MCF 10A (cell line): ENCODE measurements around the gene LRMDA. TPM values are rescaled to one million over a fixed set of nuclear protein-coding genes. Genes with fewer than 3 reads are reported as not detected.

Experiments used
- BruUV-seq: library from RNA; stranded (reverse); fragments of 400-500 nt; replicated peaks from 2 replicates; lab custom pipeline; 2021; lab: Mats Ljungman, UMichigan
- CTCF ChIA-PET: fragments of 300-600 bp; sonication (Branson Sonifier 250); formaldehyde crosslinking; extraction: SDS; loops from one replicate; lab custom pipeline; 2021; ENCODE audit warnings: antibody characterized with exemption, inconsistent platforms; lab: Yijun Ruan, JAX
- POLR2A ChIA-PET: fragments of 300-600, 350-650 bp; sonication (Branson Sonifier 250); formaldehyde crosslinking; extraction: SDS; loops from one replicate; lab custom pipeline; 2020; ENCODE audit warnings: antibody characterized with exemption, inconsistent platforms; lab: Yijun Ruan, JAX
- DNase-seq: peaks from one replicate; pipeline ENCODE4 v3.0.0-alpha.2; 2018; ENCODE audit not compliant: unreplicated experiment
- H3K27ac Mint-ChIP-seq: one replicate; pipeline ENCODE4 v1.8.0; 2022; ENCODE audit warnings: mild to moderate bottlenecking, low read depth, mixed read lengths; ENCODE audit not compliant: unreplicated experiment
- H3K27me3 Mint-ChIP-seq: one replicate; pipeline ENCODE4 v1.8.0; 2022; ENCODE audit warnings: mixed read lengths; ENCODE audit not compliant: insufficient read depth, unreplicated experiment
- H3K36me3 Mint-ChIP-seq: one replicate; pipeline ENCODE4 v1.8.0; 2022; ENCODE audit warnings: mild to moderate bottlenecking, moderate library complexity, mixed read lengths; ENCODE audit not compliant: insufficient read depth, unreplicated experiment
- H3K4me1 Mint-ChIP-seq: one replicate; pipeline ENCODE4 v1.8.0; 2022; ENCODE audit warnings: mixed read lengths; ENCODE audit not compliant: insufficient read depth, unreplicated experiment
- H3K4me3 Mint-ChIP-seq: one replicate; pipeline ENCODE4 v1.8.0; 2022; ENCODE audit warnings: mild to moderate bottlenecking, moderate library complexity, mixed read lengths; ENCODE audit not compliant: unreplicated experiment
- H3K9me3 Mint-ChIP-seq: one replicate; pipeline ENCODE4 v1.8.0; 2022; ENCODE audit warnings: mixed read lengths; ENCODE audit not compliant: unreplicated experiment
- CTCF ChIP-seq: fragments of 200-600 bp; IDR thresholded peaks from one replicate; pipeline ENCODE4 v1.8.0; 2022; ENCODE audit warnings: antibody characterized with exemption, mild to moderate bottlenecking; ENCODE audit not compliant: unreplicated experiment
- intact Hi-C: fragments of 100-400 bp; cut with micrococcal nuclease; formaldehyde crosslinking; loops from 2 replicates; pipeline ENCODE4 v1.14.1; 2022
- total RNA-seq: library from RNA; stranded (reverse); gene quantifications from 2 replicates; pipeline ENCODE4 v1.2.3, GENCODE V29; 2022

The LRMDA gene
- total RNA-seq, 1 experiment from 2014 or later = not detected

GRCh38 chr10:76031099-76031498 is 599.7 kb downstream of the LRMDA start:
- DNase-seq = no peak
- no peaks in the 10 kb centered on the region for H3K36me3 Mint-ChIP-seq
- no peaks in the 10 kb centered on the region for H3K9me3 Mint-ChIP-seq
- intact Hi-C loops = no loop called here
- H3K4me3 Mint-ChIP-seq = no peak overlapping the region
- no peak for TF ChIP-seq CTCF
- peaks cover under 1% of the 10 kb centered on the region for H3K4me1 Mint-ChIP-seq
- ChIA-PET POLR2A (no interaction called here), CTCF (interaction anchor here (0.8 to 1.2 kb wide), 2 partner anchors 221 to 630 kb away, joined by 3 to 4 read pairs; partner anchors contain the start of gene ZNF503)
- BruUV-seq = no TSS peak
- H3K27me3 Mint-ChIP-seq = no peaks in the 10 kb centered on the region
- no peak overlapping the region for H3K27ac Mint-ChIP-seq

DNA sequence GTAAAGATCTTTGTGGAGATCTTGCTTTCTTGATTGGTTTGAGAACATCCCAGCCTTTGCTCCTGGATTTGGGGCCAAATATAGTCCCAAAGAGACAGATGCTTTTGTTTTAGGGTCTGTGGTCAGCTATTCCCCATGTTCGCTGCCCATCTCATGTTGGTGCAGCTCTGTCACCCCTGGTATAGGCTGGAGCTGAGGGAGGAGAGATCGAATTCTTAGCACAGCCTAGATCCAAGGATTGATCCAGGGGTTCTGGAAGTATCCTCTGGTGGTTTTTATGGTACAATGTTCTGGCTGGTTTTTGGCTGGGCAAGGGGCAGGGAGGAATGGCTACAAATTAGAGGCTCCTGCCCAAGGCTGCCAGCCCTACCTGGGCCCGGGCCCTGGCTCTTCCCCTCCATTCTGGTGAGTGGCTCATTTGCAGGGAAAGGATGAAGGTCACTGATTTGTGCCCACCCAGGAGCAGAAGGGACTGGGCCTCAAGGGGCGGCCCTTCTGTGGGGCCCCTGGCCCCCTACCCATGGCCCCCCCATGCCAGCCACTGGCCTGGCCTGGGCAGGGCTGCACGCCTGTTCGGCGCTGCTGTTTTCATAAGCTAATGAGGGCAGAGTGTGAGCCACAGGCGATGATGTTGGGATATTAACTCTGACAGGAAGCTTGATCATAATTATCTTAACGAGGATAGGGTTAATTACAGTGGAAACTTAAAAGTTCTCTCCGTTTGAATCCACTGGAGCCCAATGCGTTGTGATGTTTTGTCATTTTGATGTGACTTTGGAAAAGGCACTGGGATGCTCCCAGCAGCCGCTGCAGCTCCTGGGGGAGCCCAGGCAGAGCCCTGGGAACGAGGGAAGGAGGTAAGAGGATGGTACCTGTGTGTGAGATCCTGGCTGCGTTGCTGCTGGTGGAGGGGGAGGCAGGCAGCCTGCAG is 600.6 kb downstream of the LRMDA start:
- no TSS peak for BruUV-seq
- H3K9me3 Mint-ChIP-seq = no peaks in the 10 kb centered on the region
- no peak for TF ChIP-seq CTCF
- no peaks in the 10 kb centered on the region for H3K36me3 Mint-ChIP-seq
- no peak overlapping the region for H3K27ac Mint-ChIP-seq
- H3K4me3 Mint-ChIP-seq = no peak overlapping the region
- ChIA-PET CTCF (interaction anchor here (1.2 kb wide), 1 partner anchor 631 kb away, joined by 4 read pairs; the partner anchor contains the start of gene ZNF503), POLR2A (no interaction called here)
- no peaks in the 10 kb centered on the region for H3K27me3 Mint-ChIP-seq
- peaks cover 6% of the 10 kb centered on the region for H3K4me1 Mint-ChIP-seq
- intact Hi-C loops = no loop called here
- DNase-seq = no peak

GRCh38 chr10:76032700-76033039 is 601.2 kb downstream of the LRMDA start:
- TF ChIP-seq CTCF = no peak
- no peaks in the 10 kb centered on the region for H3K9me3 Mint-ChIP-seq
- H3K36me3 Mint-ChIP-seq = no peaks in the 10 kb centered on the region
- no peak overlapping the region for H3K4me3 Mint-ChIP-seq
- ChIA-PET CTCF (interaction anchor here (0.6 kb wide), 1 partner anchor 55 kb away, joined by 3 read pairs; no protein-coding TSS in a partner anchor), POLR2A (no interaction called here)
- no peak for DNase-seq
- H3K27me3 Mint-ChIP-seq = no peaks in the 10 kb centered on the region
- H3K4me1 Mint-ChIP-seq = peaks cover 6% of the 10 kb centered on the region
- BruUV-seq = no TSS peak
- no peak overlapping the region for H3K27ac Mint-ChIP-seq
- intact Hi-C loops = no loop called here

DNA sequence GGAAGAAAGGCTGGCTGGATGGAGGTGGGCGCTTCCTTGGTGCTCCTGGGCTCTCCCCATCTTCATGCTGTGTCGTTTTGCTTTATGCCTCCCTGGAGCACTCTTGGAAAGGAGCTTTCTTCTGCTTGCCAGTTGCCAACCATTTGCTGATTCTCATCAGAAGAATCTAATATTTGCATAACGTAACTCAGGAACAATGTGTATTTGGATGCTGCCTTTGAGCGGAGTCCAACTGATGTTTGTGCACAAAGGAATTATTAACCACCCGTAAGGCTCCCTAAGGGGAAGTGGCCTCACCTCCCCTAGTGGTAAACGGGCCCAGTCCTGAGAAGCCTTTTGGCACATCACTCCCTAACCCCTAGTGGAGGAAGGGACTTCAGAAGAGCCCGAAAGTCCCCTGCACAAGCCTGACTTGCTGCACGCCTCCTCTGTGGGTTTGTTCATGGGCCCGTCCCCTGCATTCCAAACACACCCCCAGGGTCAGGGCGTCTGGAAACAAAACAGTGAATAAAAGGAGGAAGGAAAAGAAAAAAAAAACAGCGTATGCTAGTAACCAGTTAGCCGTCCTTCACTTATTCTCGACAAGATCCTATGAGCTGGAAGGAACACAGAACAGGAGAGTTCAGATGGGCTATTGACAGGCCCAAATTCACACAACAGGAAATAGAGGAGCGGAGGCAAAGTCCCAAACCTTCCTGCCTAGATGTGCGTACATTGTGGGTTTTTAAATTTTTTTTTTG is 602.2 kb downstream of the LRMDA start:
- no TSS peak for BruUV-seq
- Mint-ChIP-seq H3K27ac (no peak overlapping the region), H3K27me3 (no peaks in the 10 kb centered on the region), H3K9me3 (no peaks in the 10 kb centered on the region), H3K4me3 (no peak overlapping the region), H3K36me3 (no peaks in the 10 kb centered on the region), H3K4me1 (peaks cover 6% of the 10 kb centered on the region)
- no peak for TF ChIP-seq CTCF
- ChIA-PET CTCF (interaction anchor here (1.2 to 1.3 kb wide), 2 partner anchors 48 to 107 kb away, joined by 4 to 5 read pairs; no protein-coding TSS in a partner anchor), POLR2A (no interaction called here)
- intact Hi-C loops = no loop called here
- DNase-seq = no peak
